ENCODE measurements around the gene CFAP57. TPM values are rescaled to one million over a fixed set of nuclear protein-coding genes. Genes with fewer than 3 reads are reported as not detected.

Gene CFAP57
- total and polyA plus RNA-seq, 2 of the 13 experiments (the other 11 are each of a cell fraction or from before 2014, with no cell fraction given): 0.01 TPM; not detected in 1

DNA sequence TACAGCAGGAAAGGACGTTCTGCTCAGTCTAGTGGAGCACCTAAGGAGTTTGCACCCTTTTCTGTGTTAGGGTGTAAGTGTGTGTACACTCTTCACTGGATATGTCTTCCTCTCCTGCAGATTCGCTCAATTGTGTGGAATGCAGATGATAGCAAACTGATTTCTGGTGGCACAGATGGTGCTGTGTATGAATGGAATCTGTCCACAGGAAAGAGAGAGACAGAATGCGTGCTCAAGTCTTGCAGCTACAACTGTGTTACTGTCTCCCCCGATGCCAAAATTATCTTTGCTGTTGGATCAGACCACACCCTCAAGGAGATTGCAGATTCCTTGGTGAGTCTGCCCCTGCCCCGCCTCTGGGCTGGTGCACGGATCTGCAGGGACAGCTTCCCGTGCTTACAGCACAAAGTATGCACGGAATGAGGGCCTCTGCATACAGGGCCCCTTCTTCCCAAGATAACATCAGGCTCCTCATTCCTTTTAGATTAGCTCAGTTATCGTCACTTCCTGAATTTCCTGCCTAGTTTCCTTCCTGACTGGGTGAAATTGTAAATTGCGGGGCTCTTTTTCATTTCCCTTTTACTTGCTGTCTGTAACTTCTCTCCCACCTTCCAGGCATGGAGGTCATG, 34.6 kb downstream of the CFAP57 start (continued):
- TF ChIP-seq, protein P1, sequence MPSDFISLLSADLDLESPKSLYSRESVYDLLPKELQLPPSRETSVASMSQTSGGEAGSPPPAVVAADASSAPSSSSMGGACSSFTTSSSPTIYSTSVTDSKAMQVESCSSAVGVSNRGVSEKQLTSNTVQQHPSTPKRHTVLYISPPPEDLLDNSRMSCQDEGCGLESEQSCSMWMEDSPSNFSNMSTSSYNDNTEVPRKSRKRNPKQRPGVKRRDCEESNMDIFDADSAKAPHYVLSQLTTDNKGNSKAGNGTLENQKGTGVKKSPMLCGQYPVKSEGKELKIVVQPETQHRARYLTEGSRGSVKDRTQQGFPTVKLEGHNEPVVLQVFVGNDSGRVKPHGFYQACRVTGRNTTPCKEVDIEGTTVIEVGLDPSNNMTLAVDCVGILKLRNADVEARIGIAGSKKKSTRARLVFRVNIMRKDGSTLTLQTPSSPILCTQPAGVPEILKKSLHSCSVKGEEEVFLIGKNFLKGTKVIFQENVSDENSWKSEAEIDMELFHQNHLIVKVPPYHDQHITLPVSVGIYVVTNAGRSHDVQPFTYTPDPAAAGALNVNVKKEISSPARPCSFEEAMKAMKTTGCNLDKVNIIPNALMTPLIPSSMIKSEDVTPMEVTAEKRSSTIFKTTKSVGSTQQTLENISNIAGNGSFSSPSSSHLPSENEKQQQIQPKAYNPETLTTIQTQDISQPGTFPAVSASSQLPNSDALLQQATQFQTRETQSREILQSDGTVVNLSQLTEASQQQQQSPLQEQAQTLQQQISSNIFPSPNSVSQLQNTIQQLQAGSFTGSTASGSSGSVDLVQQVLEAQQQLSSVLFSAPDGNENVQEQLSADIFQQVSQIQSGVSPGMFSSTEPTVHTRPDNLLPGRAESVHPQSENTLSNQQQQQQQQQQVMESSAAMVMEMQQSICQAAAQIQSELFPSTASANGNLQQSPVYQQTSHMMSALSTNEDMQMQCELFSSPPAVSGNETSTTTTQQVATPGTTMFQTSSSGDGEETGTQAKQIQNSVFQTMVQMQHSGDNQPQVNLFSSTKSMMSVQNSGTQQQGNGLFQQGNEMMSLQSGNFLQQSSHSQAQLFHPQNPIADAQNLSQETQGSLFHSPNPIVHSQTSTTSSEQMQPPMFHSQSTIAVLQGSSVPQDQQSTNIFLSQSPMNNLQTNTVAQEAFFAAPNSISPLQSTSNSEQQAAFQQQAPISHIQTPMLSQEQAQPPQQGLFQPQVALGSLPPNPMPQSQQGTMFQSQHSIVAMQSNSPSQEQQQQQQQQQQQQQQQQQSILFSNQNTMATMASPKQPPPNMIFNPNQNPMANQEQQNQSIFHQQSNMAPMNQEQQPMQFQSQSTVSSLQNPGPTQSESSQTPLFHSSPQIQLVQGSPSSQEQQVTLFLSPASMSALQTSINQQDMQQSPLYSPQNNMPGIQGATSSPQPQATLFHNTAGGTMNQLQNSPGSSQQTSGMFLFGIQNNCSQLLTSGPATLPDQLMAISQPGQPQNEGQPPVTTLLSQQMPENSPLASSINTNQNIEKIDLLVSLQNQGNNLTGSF (CRISPR knock-in tag; IDR thresholded peaks at IDR 0.05): no peak

DNA sequence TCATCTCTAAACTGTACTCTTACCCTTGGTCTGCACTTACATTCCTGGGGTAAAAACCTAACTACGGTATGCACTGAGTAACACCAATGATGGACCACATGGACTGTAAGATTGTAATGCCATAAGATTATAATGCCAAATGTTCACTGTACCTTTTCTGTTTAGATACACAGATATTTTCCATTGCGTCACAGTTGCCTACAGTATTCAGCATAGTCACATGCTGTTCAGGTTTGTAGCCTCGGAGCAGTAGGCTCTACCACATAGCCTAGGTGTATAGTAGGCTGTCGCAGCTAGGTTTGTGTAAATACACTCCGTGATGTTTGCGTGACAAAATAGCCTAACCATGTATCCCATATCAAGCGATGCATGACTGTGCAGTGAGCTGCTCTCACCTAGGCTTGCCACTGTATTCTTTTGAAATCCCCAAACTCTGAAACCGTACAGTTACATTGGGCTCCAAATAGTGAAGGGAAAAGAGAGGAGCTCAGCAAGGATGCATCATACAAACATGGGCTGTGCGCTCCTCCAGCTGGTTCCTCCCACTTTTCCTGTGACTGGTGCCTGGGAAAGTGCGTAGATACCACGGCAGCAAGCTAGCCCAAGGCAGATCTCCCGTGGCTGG, 35.2 kb downstream of the CFAP57 start:
- Histone ChIP-seq H3K27ac (ENCODE audit: extremely low read length, insufficient read depth, low read length) (peak overlapping the region; percentile 69), H4K20me1 (ENCODE audit: insufficient read depth, low read length) (no peaks in the 10 kb centered on the region), H2AFZ (ENCODE audit: low read length) (peak overlapping the region; percentile 90), H3K9me3 (ENCODE audit: low read length) (no peaks in the 10 kb centered on the region), H3K4me2 (ENCODE audit: low read depth, low read length) (peak overlapping the region; percentile 92), H3K4me1 (ENCODE audit: insufficient read depth, low read length) (peaks cover 28% of the 10 kb centered on the region), H3K27me3 (ENCODE audit: control insufficient read depth in 1 of 2, insufficient read depth in 2 of 2, low read length in 2 of 2) (peaks cover 0 to 13% of the 10 kb centered on the region in 2 experiments; a peak in 2 of 5 replicates), H3K9ac (ENCODE audit: insufficient read depth, low read depth, low read length) (peak overlapping the region; percentile 55), H3K4me3 (replicated peaks in 1 of 3; ENCODE audit: insufficient read depth in 1 of 3, low read depth in 2 of 3, low read length in 3 of 3) (peak overlapping the region in 2 of 3 experiments; percentile 36 to 59; a peak in 3 of 6 replicates), H3K79me2 (ENCODE audit: insufficient read depth, low read length) (no peaks in the 10 kb centered on the region), H3K36me3 (replicated peaks in 1 of 2; ENCODE audit: control insufficient read depth in 1 of 2, insufficient read depth in 2 of 2, low read length in 2 of 2) (no peaks in the 10 kb centered on the region)
- FAIRE-seq (no peak), DNase-seq (ENCODE audit: low spot score) (no peak), ATAC-seq (peak; percentile 32)
- WGBS (ENCODE audit: low lambda C conversion rate): 75% methylated on average over 10 of the region's 12 CpGs
- ChIA-PET CTCF (ENCODE audit: low intra/inter-chr PET ratio, low total read pairs) (no interaction called here), POLR2A (interaction anchor here (0.8 to 2.2 kb wide), 7 partner anchors 8 to 339 kb away, joined by 3 to 8 read pairs (median 4); partner anchors contain the start of genes CFAP57 and EBNA1BP2)
- in situ Hi-C loops (cut with HindIII; ENCODE audit: extremely low pct_ligation_motif_present, low pct_unique_long_range_greater_than_20kb): no loop called here
- intact Hi-C loops (cut with micrococcal nuclease; ENCODE audit: unreplicated experiment): no loop called here
- TSS peak; percentile 100 for BruUV-seq (replicated peaks)
- TF ChIP-seq POLR2AphosphoS5 (IDR thresholded peaks at IDR 0.05; ENCODE audit: low read depth, low read length) (no peak), ZBTB7B (CRISPR knock-in tag; IDR thresholded peaks at IDR 0.05) (no peak), ZNF326 (CRISPR knock-in tag; IDR thresholded peaks at IDR 0.05; ENCODE audit: borderline replicate concordance) (no peak), ISL2 (CRISPR knock-in tag; IDR thresholded peaks at IDR 0.05) (peak; percentile 7; the same call in 1 of the 2 replicates), RARA (CRISPR knock-in tag; IDR thresholded peaks at IDR 0.05) (no peak), SRF (IDR thresholded peaks at IDR 0.05; ENCODE audit: low read depth, low read length) (no peak)
- TF ChIP-seq, protein P2, sequence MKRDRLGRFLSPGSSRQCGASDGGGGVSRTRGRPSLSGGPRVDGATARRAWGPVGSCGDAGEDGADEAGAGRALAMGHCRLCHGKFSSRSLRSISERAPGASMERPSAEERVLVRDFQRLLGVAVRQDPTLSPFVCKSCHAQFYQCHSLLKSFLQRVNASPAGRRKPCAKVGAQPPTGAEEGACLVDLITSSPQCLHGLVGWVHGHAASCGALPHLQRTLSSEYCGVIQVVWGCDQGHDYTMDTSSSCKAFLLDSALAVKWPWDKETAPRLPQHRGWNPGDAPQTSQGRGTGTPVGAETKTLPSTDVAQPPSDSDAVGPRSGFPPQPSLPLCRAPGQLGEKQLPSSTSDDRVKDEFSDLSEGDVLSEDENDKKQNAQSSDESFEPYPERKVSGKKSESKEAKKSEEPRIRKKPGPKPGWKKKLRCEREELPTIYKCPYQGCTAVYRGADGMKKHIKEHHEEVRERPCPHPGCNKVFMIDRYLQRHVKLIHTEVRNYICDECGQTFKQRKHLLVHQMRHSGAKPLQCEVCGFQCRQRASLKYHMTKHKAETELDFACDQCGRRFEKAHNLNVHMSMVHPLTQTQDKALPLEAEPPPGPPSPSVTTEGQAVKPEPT (CRISPR knock-in tag; IDR thresholded peaks at IDR 0.05; ENCODE audit: low read depth): no peak
- TF ChIP-seq, protein P3, sequence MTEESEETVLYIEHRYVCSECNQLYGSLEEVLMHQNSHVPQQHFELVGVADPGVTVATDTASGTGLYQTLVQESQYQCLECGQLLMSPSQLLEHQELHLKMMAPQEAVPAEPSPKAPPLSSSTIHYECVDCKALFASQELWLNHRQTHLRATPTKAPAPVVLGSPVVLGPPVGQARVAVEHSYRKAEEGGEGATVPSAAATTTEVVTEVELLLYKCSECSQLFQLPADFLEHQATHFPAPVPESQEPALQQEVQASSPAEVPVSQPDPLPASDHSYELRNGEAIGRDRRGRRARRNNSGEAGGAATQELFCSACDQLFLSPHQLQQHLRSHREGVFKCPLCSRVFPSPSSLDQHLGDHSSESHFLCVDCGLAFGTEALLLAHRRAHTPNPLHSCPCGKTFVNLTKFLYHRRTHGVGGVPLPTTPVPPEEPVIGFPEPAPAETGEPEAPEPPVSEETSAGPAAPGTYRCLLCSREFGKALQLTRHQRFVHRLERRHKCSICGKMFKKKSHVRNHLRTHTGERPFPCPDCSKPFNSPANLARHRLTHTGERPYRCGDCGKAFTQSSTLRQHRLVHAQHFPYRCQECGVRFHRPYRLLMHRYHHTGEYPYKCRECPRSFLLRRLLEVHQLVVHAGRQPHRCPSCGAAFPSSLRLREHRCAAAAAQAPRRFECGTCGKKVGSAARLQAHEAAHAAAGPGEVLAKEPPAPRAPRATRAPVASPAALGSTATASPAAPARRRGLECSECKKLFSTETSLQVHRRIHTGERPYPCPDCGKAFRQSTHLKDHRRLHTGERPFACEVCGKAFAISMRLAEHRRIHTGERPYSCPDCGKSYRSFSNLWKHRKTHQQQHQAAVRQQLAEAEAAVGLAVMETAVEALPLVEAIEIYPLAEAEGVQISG (CRISPR knock-in tag; IDR thresholded peaks at IDR 0.05): 0 out of 2 replicates have a peak, but pooled peaks have one; percentile 2
